GM19467 (cell line): ENCODE data around the gene SMARCAL1.
"Not testable (repeated sequence)": the region's sequence is repeated elsewhere in the genome, so short reads cannot be mapped to it uniquely, and the experiment has no call there.

ENCODE experiments used
- ATAC-seq: cut with Tn5 transposase; IDR thresholded peaks from one replicate; pipeline ENCODE4 v1.9.1; 2021; ENCODE audit warnings: mild to moderate bottlenecking, moderate library complexity; ENCODE audit not compliant: unreplicated experiment

The SMARCAL1 gene

GRCh38 chr2:216498379-216499352, 86.4 kb downstream of the SMARCAL1 start, which contains the start of gene RPL37A:
RPL37A (plus strand) TSS chr2:216498844; CDS start chr2:216498875, 31 bp downstream.
- peak; percentile 87 for ATAC-seq

- ATAC-seq, result no peak
Measured at GRCh38 chr2:216499641-216500218, 87.4 kb downstream of the SMARCAL1 start.

GRCh38 chr2:216500572-216500971, 88.3 kb downstream of the SMARCAL1 start:
- ATAC-seq, result no peak

- ATAC-seq, result no peak
Measured at GRCh38 chr2:216501854-216502253, 89.6 kb downstream of the SMARCAL1 start.

GRCh38 chr2:216502381-216503158, 90.3 kb downstream of the SMARCAL1 start:
- ATAC-seq, result no peak

GRCh38 chr2:216503159-216503629, 90.9 kb downstream of the SMARCAL1 start:
- ATAC-seq, result no peak

- no peak for ATAC-seq
Measured at GRCh38 chr2:216503697-216504375, 91.6 kb downstream of the SMARCAL1 start.

- no peak for ATAC-seq
Measured at GRCh38 chr2:216504376-216504762, 92.1 kb downstream of the SMARCAL1 start.

- no peak for ATAC-seq
Measured at GRCh38 chr2:216505133-216506106, 93.1 kb downstream of the SMARCAL1 start.

GRCh38 chr2:216507220-216508160, 95.2 kb downstream of the SMARCAL1 start:
- no peak for ATAC-seq

- no peak for ATAC-seq
Measured at GRCh38 chr2:216508229-216508628, 95.9 kb downstream of the SMARCAL1 start.

GRCh38 chr2:216516730-216517350, 104.6 kb downstream of the SMARCAL1 start:
- no peak for ATAC-seq

GRCh38 chr2:216517447-216518225, 105.4 kb downstream of the SMARCAL1 start:
- no peak for ATAC-seq

- ATAC-seq, result not testable (repeated sequence)
Measured at GRCh38 chr2:216518566-216519119, 106.4 kb downstream of the SMARCAL1 start.

- no peak for ATAC-seq
Measured at GRCh38 chr2:216519154-216519762, 107.0 kb downstream of the SMARCAL1 start.

- no peak for ATAC-seq
Measured at GRCh38 chr2:216520112-216520511, 107.8 kb downstream of the SMARCAL1 start.
